K562 (cell line): ENCODE data around the gene ZFYVE26. TPM values are rescaled to one million over a fixed set of nuclear protein-coding genes. Genes with fewer than 3 reads are reported as not detected.

Experiments
- CBFA2T3 ChIP-seq: fragments of 450-650 bp; IDR thresholded peaks from 2 replicates; pipeline ENCODE4 v1.6.1; 2017
- HDGF ChIP-seq: fragments of 450-650 bp; IDR thresholded peaks from 2 replicates; pipeline ENCODE4 v1.6.1; 2016
- PCBP1 ChIP-seq: fragments of 200-400 bp; formaldehyde crosslinking; IDR thresholded peaks from 2 replicates; pipeline ENCODE4 v1.6.1; 2018; ENCODE audit warnings: mild to moderate bottlenecking, low read depth, low read length; ENCODE audit not compliant: poor library complexity, severe bottlenecking
- RFX5 ChIP-seq: IDR thresholded peaks from 2 replicates; pipeline ENCODE4 v1.6.1; 2011; ENCODE audit warnings: low read depth, mild to moderate bottlenecking, improper control_type of control experiment, low read length
- TRIM28 ChIP-seq: fragments of 450-650 bp; IDR thresholded peaks from 2 replicates; pipeline ENCODE4 v1.6.1; 2017
- ZNF274 ChIP-seq: IDR thresholded peaks from 2 replicates; pipeline ENCODE4 v1.6.1; 2011; ENCODE audit warnings: low read depth, mild to moderate bottlenecking, low read length, moderate library complexity, borderline replicate concordance
- polyA plus RNA-seq, 8 experiments: library from polyadenylated mRNA; depleted of rRNA in 4 of 8; stranded (reverse) in 5 of 8; unstranded in 3 of 8; fragments of >200 nt; fragmentation: Nextera tagmentation in 2 of 8; fragmentation: Illumina TruSeq in 1 of 8; extraction: Ambion mirVana in 2 of 8; extraction: Trizol in 1 of 8; gene quantifications; 2 replicates each; pipeline versions ENCODE4 v1.2.1 to v1.2.3, GENCODE V29; 2011 to 2014; ENCODE audit warnings: inconsistent platforms in 1 of 8, missing spikeins in 1 of 8
- total RNA-seq, 7 experiments: library from RNA; depleted of rRNA in 6 of 7; stranded (reverse); fragments of >200 nt in 6 of 7; fragmentation: Illumina TruSeq in 2 of 7; extraction: Trizol in 2 of 7; gene quantifications; 2 replicates each; pipeline versions ENCODE4 v1.2.1 to v1.2.3, GENCODE V29; 2011 to 2021; ENCODE audit warnings: low replicate concordance in 1 of 7
- TF ChIP-seq, protein P1 (sequence below): fragments of 250-450 bp; sonication (Bioruptor Pico); IDR thresholded peaks from 2 replicates; pipeline ENCODE4 v1.5.0; 2020; ENCODE audit warnings: mild to moderate bottlenecking
- TF ChIP-seq, protein P2 (sequence below), 2 experiments: fragments of 450-650 bp; conservative IDR thresholded peaks; 2 replicates each; pipeline ENCODE4 v1.6.1; 2017; ENCODE audit warnings: mild to moderate bottlenecking in 2 of 2, moderate library complexity in 2 of 2
- TF ChIP-seq, protein P3 (sequence below): IDR thresholded peaks from 2 replicates; pipeline ENCODE4 v1.6.1; 2014; ENCODE audit warnings: antibody characterized with exemption
- TF ChIP-seq, protein P4 (sequence below): IDR thresholded peaks from 2 replicates; pipeline ENCODE4 v1.6.1; 2016; ENCODE audit warnings: missing genetic modification characterization, missing compliant biosample characterization
- TF ChIP-seq, protein P5 (sequence below): sonication (generic); IDR thresholded peaks from 2 replicates; pipeline ENCODE4 v1.6.1; 2016

Gene ZFYVE26
- total and polyA plus RNA-seq, 9 of the 15 experiments (the other 6 are each of a cell fraction or from before 2014, with no cell fraction given), result 0.32 to 9.1 (median 5.9) TPM

DNA sequence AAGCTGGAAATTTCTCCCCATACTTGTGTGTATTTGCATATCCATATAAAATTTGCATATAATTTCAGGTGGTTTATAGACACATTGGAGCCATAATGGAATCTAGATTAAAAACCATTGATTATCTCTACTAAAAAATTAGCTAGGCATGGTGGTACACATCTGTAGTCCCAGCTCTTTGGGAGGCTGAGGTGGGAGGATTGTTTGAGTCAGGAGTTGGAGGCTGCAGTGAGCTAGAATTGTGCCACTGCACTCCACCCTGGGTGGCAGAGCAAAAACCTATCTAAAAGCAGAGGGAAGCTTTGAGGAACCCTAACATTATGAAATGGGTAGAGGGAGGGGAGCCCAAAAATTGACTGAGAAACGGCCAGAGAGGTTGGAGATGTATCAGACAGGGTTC is 118.2 kb downstream of the ZFYVE26 start (continued):
- TF ChIP-seq, protein P1, sequence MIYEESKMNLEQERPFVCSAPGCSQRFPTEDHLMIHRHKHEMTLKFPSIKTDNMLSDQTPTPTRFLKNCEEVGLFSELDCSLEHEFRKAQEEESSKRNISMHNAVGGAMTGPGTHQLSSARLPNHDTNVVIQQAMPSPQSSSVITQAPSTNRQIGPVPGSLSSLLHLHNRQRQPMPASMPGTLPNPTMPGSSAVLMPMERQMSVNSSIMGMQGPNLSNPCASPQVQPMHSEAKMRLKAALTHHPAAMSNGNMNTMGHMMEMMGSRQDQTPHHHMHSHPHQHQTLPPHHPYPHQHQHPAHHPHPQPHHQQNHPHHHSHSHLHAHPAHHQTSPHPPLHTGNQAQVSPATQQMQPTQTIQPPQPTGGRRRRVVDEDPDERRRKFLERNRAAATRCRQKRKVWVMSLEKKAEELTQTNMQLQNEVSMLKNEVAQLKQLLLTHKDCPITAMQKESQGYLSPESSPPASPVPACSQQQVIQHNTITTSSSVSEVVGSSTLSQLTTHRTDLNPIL, result no peak
- TF ChIP-seq, protein P2, sequence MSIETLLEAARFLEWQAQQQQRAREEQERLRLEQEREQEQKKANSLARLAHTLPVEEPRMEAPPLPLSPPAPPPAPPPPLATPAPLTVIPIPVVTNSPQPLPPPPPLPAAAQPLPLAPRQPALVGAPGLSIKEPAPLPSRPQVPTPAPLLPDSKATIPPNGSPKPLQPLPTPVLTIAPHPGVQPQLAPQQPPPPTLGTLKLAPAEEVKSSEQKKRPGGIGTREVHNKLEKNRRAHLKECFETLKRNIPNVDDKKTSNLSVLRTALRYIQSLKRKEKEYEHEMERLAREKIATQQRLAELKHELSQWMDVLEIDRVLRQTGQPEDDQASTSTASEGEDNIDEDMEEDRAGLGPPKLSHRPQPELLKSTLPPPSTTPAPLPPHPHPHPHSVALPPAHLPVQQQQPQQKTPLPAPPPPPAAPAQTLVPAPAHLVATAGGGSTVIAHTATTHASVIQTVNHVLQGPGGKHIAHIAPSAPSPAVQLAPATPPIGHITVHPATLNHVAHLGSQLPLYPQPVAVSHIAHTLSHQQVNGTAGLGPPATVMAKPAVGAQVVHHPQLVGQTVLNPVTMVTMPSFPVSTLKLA (conservative IDR thresholded peaks at IDR 0.05), result no peak
- TF ChIP-seq, protein P3, sequence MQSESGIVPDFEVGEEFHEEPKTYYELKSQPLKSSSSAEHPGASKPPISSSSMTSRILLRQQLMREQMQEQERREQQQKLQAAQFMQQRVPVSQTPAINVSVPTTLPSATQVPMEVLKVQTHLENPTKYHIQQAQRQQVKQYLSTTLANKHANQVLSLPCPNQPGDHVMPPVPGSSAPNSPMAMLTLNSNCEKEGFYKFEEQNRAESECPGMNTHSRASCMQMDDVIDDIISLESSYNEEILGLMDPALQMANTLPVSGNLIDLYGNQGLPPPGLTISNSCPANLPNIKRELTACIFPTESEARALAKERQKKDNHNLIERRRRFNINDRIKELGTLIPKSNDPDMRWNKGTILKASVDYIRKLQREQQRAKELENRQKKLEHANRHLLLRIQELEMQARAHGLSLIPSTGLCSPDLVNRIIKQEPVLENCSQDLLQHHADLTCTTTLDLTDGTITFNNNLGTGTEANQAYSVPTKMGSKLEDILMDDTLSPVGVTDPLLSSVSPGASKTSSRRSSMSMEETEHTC, result no peak
- TF ChIP-seq TRIM28, result no peak
- TF ChIP-seq, protein P4, sequence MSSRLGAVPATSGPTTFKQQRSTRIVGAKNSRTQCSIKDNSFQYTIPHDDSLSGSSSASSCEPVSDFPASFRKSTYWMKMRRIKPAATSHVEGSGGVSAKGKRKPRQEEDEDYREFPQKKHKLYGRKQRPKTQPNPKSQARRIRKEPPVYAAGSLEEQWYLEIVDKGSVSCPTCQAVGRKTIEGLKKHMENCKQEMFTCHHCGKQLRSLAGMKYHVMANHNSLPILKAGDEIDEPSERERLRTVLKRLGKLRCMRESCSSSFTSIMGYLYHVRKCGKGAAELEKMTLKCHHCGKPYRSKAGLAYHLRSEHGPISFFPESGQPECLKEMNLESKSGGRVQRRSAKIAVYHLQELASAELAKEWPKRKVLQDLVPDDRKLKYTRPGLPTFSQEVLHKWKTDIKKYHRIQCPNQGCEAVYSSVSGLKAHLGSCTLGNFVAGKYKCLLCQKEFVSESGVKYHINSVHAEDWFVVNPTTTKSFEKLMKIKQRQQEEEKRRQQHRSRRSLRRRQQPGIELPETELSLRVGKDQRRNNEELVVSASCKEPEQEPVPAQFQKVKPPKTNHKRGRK (tag), result no peak
- no peak for TF ChIP-seq PCBP1
- no peak for TF ChIP-seq RFX5
- TF ChIP-seq ZNF274, result no peak
- no peak for TF ChIP-seq HDGF
- no peak for TF ChIP-seq CBFA2T3
- TF ChIP-seq, protein P5, sequence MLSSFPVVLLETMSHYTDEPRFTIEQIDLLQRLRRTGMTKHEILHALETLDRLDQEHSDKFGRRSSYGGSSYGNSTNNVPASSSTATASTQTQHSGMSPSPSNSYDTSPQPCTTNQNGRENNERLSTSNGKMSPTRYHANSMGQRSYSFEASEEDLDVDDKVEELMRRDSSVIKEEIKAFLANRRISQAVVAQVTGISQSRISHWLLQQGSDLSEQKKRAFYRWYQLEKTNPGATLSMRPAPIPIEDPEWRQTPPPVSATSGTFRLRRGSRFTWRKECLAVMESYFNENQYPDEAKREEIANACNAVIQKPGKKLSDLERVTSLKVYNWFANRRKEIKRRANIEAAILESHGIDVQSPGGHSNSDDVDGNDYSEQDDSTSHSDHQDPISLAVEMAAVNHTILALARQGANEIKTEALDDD, result no peak
- TF ChIP-seq, all 486 proteins: peak for 0
